Vagina (tissue), 2 donors: ENCODE measurements around the gene DISP3.

Source experiments
- POLR2A ChIP-seq, 2 donors: fragments of 450-650 bp; IDR thresholded peaks; one replicate each; pipeline ENCODE4 v1.6.1; 2017; ENCODE audit warnings: antibody characterized with exemption in 2 of 2, mild to moderate bottlenecking in 2 of 2, moderate library complexity in 2 of 2
- POLR2AphosphoS5 ChIP-seq, 2 donors: sonication (generic); formaldehyde crosslinking; IDR thresholded peaks; one replicate each; pipeline ENCODE4 v1.9.0; 2017; ENCODE audit warnings: antibody characterized with exemption in 2 of 2, mild to moderate bottlenecking in 2 of 2, low read depth in 1 of 2; ENCODE audit not compliant: insufficient read depth in 1 of 2
- TF ChIP-seq, protein P1 (sequence below), 3 experiments: fragments of 450-650 bp in 2 of 3; fragments of 200-600 bp in 1 of 3; sonication (generic) in 1 of 3; IDR thresholded peaks; one replicate each; pipeline ENCODE4 v1.5.1; 2017 to 2019; ENCODE audit warnings: antibody characterized with exemption in 3 of 3, mild to moderate bottlenecking in 2 of 3, moderate library complexity in 2 of 3

DNA sequence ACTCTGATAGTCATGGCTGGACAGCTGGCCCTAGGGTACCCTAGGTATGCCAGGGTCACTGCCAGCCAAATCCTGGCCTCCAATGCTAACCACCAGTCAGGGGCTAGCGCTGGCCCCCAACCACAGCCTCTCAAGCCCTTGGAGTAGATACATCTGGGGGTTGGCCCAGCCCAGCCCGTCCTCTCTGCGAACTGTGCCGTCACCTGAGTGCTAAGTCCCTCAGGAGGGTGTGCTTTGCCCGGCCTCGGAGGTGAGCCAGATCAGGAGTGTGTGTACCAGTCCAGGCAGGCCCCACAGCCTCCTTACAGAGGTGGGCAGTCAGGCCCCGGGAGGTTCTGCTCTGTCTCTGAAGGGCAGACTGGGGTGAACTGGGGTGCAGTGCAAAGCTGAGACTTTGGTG lies 34.0 kb upstream of the DISP3 start:
- TF ChIP-seq, protein P1, sequence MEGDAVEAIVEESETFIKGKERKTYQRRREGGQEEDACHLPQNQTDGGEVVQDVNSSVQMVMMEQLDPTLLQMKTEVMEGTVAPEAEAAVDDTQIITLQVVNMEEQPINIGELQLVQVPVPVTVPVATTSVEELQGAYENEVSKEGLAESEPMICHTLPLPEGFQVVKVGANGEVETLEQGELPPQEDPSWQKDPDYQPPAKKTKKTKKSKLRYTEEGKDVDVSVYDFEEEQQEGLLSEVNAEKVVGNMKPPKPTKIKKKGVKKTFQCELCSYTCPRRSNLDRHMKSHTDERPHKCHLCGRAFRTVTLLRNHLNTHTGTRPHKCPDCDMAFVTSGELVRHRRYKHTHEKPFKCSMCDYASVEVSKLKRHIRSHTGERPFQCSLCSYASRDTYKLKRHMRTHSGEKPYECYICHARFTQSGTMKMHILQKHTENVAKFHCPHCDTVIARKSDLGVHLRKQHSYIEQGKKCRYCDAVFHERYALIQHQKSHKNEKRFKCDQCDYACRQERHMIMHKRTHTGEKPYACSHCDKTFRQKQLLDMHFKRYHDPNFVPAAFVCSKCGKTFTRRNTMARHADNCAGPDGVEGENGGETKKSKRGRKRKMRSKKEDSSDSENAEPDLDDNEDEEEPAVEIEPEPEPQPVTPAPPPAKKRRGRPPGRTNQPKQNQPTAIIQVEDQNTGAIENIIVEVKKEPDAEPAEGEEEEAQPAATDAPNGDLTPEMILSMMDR (IDR thresholded peaks at IDR 0.05) = no peak
- TF ChIP-seq POLR2A (IDR thresholded peaks at IDR 0.05) (no peak), POLR2AphosphoS5 (IDR thresholded peaks at IDR 0.05; ENCODE audit: insufficient read depth in 1 of 2, low read depth in 1 of 2) (no peak)
